ENCODE results near the gene RASAL1.

Gene RASAL1

GRCh38 chr12:113103756-113104450 is 31.7 kb downstream of the RASAL1 start:
- no peak for TF ChIP-seq REST (IDR thresholded peaks at IDR 0.05; ENCODE audit: low read depth)
- no peak for TF ChIP-seq CEBPB (IDR thresholded peaks at IDR 0.05)
- no peak for TF ChIP-seq YY1 (IDR thresholded peaks at IDR 0.05; ENCODE audit: low read depth)
- no peak for TF ChIP-seq CREB1 (IDR thresholded peaks at IDR 0.05; ENCODE audit: low read depth)
- TF ChIP-seq EP300 (IDR thresholded peaks at IDR 0.05; ENCODE audit: borderline replicate concordance) = no peak
- TF ChIP-seq TAF1 (IDR thresholded peaks at IDR 0.05; ENCODE audit: low read depth) = no peak
- no peak for TF ChIP-seq USF1 (IDR thresholded peaks at IDR 0.05)
- TF ChIP-seq TEAD4 (IDR thresholded peaks at IDR 0.05) = no peak
- TF ChIP-seq RAD21 (IDR thresholded peaks at IDR 0.05; ENCODE audit: low read depth) = no peak
- no peak for TF ChIP-seq ZBTB7A (IDR thresholded peaks at IDR 0.05; ENCODE audit: low read depth)
- no peak for TF ChIP-seq NFIC (IDR thresholded peaks at IDR 0.05)
- TF ChIP-seq EGR1 (IDR thresholded peaks at IDR 0.05) = no peak
- no peak for TF ChIP-seq FOXM1 (IDR thresholded peaks at IDR 0.05; ENCODE audit: borderline replicate concordance, low read depth)
- TF ChIP-seq MAX (IDR thresholded peaks at IDR 0.05) = no peak
- no peak for TF ChIP-seq TCF12 (IDR thresholded peaks at IDR 0.05; ENCODE audit: low read depth)

- no peak for TF ChIP-seq TAF1 (IDR thresholded peaks at IDR 0.05; ENCODE audit: low read depth)
- TF ChIP-seq FOXM1 (IDR thresholded peaks at IDR 0.05; ENCODE audit: borderline replicate concordance, low read depth) = no peak
- no peak for TF ChIP-seq EP300 (IDR thresholded peaks at IDR 0.05; ENCODE audit: borderline replicate concordance)
- TF ChIP-seq EGR1 (IDR thresholded peaks at IDR 0.05) = no peak
- no peak for TF ChIP-seq TCF12 (IDR thresholded peaks at IDR 0.05; ENCODE audit: low read depth)
- no peak for TF ChIP-seq CEBPB (IDR thresholded peaks at IDR 0.05)
- no peak for TF ChIP-seq NFIC (IDR thresholded peaks at IDR 0.05)
- TF ChIP-seq USF1 (IDR thresholded peaks at IDR 0.05) = no peak
- TF ChIP-seq TEAD4 (IDR thresholded peaks at IDR 0.05) = no peak
- no peak for TF ChIP-seq MAX (IDR thresholded peaks at IDR 0.05)
- TF ChIP-seq YY1 (IDR thresholded peaks at IDR 0.05; ENCODE audit: low read depth) = no peak
- no peak for TF ChIP-seq CREB1 (IDR thresholded peaks at IDR 0.05; ENCODE audit: low read depth)
- TF ChIP-seq RAD21 (IDR thresholded peaks at IDR 0.05; ENCODE audit: low read depth) = no peak
- TF ChIP-seq ZBTB7A (IDR thresholded peaks at IDR 0.05; ENCODE audit: low read depth) = no peak
- TF ChIP-seq REST (IDR thresholded peaks at IDR 0.05; ENCODE audit: low read depth) = no peak
These were observed 32.8 kb downstream of the RASAL1 start for GRCh38 chr12:113102811-113103210.

- TF ChIP-seq RAD21 (IDR thresholded peaks at IDR 0.05; ENCODE audit: low read depth) (no peak), TAF1 (IDR thresholded peaks at IDR 0.05; ENCODE audit: low read depth) (no peak), ZBTB7A (IDR thresholded peaks at IDR 0.05; ENCODE audit: low read depth) (no peak), CREB1 (IDR thresholded peaks at IDR 0.05; ENCODE audit: low read depth) (no peak), USF1 (IDR thresholded peaks at IDR 0.05) (no peak), YY1 (IDR thresholded peaks at IDR 0.05; ENCODE audit: low read depth) (no peak), MAX (IDR thresholded peaks at IDR 0.05) (no peak), NFIC (IDR thresholded peaks at IDR 0.05) (no peak), FOXM1 (IDR thresholded peaks at IDR 0.05; ENCODE audit: borderline replicate concordance, low read depth) (no peak), TCF12 (IDR thresholded peaks at IDR 0.05; ENCODE audit: low read depth) (no peak), EGR1 (IDR thresholded peaks at IDR 0.05) (no peak), EP300 (IDR thresholded peaks at IDR 0.05; ENCODE audit: borderline replicate concordance) (no peak), CEBPB (IDR thresholded peaks at IDR 0.05) (no peak), REST (IDR thresholded peaks at IDR 0.05; ENCODE audit: low read depth) (no peak), TEAD4 (IDR thresholded peaks at IDR 0.05) (no peak)
These were observed 33.8 kb downstream of the RASAL1 start for GRCh38 chr12:113101751-113102150.

Measured in Ishikawa (cell line).